SK-N-SH treated with all-trans-retinoic acid at 6 μM for 48 hours (cell line): ENCODE data around the gene RFC5.

Source experiments
- ARNTL ChIP-seq: fragments of 450-650 bp; formaldehyde crosslinking; IDR thresholded peaks from 2 replicates; pipeline ENCODE4 v1.5.0; 2020; ENCODE audit warnings: low read depth, mild to moderate bottlenecking, moderate library complexity, borderline replicate concordance
- CSDC2 ChIP-seq: fragments of 250-450 bp; sonication (Bioruptor Pico); IDR thresholded peaks from 2 replicates; pipeline ENCODE4 v1.5.0; 2020; ENCODE audit warnings: mild to moderate bottlenecking, moderate library complexity
- ESRRG ChIP-seq: fragments of 250-450 bp; sonication (Bioruptor Pico); IDR thresholded peaks from 2 replicates; pipeline ENCODE4 v1.6.1; 2021; ENCODE audit warnings: mild to moderate bottlenecking
- PATZ1 ChIP-seq: fragments of 250-450 bp; sonication (Bioruptor Pico); IDR thresholded peaks from 2 replicates; pipeline ENCODE4 v1.8.0; 2020; ENCODE audit warnings: mild to moderate bottlenecking, moderate library complexity, borderline replicate concordance
- TCF4 ChIP-seq: fragments of 250-450 bp; sonication (Bioruptor Pico); IDR thresholded peaks from 2 replicates; pipeline ENCODE4 v1.8.0; 2021; ENCODE audit warnings: mild to moderate bottlenecking, moderate library complexity, borderline replicate concordance

GRCh38 chr12:117967512-117967911 is 49.0 kb upstream of the RFC5 start:
- TF ChIP-seq CSDC2 = no peak
- no peak for TF ChIP-seq TCF4 (CRISPR knock-in tag)
- TF ChIP-seq ARNTL (CRISPR knock-in tag) = no peak
- no peak for TF ChIP-seq ESRRG (CRISPR knock-in tag)
- TF ChIP-seq PATZ1 (CRISPR knock-in tag) = no peak
